Neural progenitor cell (in vitro differentiated cells): ENCODE results near the gene RBM12.

Experiments
- CTCF ChIP-seq: fragments of 200-600 bp; sonication (generic); IDR thresholded peaks from 2 replicates; pipeline ENCODE4 v1.5.1; 2017; ENCODE audit warnings: antibody characterized with exemption, mild to moderate bottlenecking
- EZH2 ChIP-seq: fragments of 200-600 bp; sonication (generic); IDR thresholded peaks from 2 replicates; pipeline ENCODE4 v1.6.1; 2017; ENCODE audit warnings: antibody characterized with exemption, mild to moderate bottlenecking, moderate library complexity
- EZH2phosphoT487 ChIP-seq: fragments of 200-600 bp; sonication (generic); IDR thresholded peaks from 2 replicates; pipeline ENCODE4 v1.6.1; 2017; ENCODE audit warnings: antibody characterized with exemption

- TF ChIP-seq EZH2 (no peak), CTCF (no peak), EZH2phosphoT487 (no peak)
Observed at GRCh38 chr20:35653893-35654292, 10.8 kb downstream of the RBM12 start.
